OCI-LY1 (cell line): Measurements from ENCODE around the gene ZFP3.
"Not testable (repeated sequence)": the region's sequence is repeated elsewhere in the genome, so short reads cannot be mapped to it uniquely, and the experiment has no call there.

Source experiments
- H2AFZ ChIP-seq: fragments of 200-600 bp; sonication (generic), shearing (Covaris generic); 2 replicates; pipeline ENCODE4 v1.6.0; 2014; ENCODE audit warnings: antibody characterized with exemption, mild to moderate bottlenecking, low read length
- H3F3A ChIP-seq: fragments of 200-600 bp; sonication (generic), shearing (Covaris generic); 2 replicates; pipeline ENCODE4 v1.6.0; 2014; ENCODE audit warnings: mild to moderate bottlenecking, antibody characterized with exemption, low read length, moderate library complexity; ENCODE audit not compliant: insufficient read depth
- H3K27ac ChIP-seq: fragments of 200-600 bp; sonication (generic); 2 replicates; pipeline ENCODE4 v1.5.1; 2014; ENCODE audit warnings: low read length, mixed run types, mild to moderate bottlenecking, low read depth; ENCODE audit not compliant: poor library complexity, severe bottlenecking
- H3K27me3 ChIP-seq: fragments of 200-600 bp; sonication (generic); 2 replicates; pipeline ENCODE4 v1.6.0; 2014; ENCODE audit warnings: antibody characterized with exemption, mild to moderate bottlenecking, low read length, moderate library complexity; ENCODE audit not compliant: insufficient read depth
- H3K36me3 ChIP-seq: fragments of 200-600 bp; sonication (generic); 2 replicates; pipeline ENCODE4 v1.6.1; 2014; ENCODE audit warnings: mild to moderate bottlenecking, antibody characterized with exemption, low read length, moderate library complexity, mixed read lengths; ENCODE audit not compliant: insufficient read depth
- H3K4me1 ChIP-seq: fragments of 200-600 bp; sonication (generic); 2 replicates; pipeline ENCODE4 v1.5.1; 2014; ENCODE audit warnings: mild to moderate bottlenecking, low read length, moderate library complexity; ENCODE audit not compliant: insufficient read depth, severe bottlenecking
- H3K4me2 ChIP-seq: fragments of 200-600 bp; sonication (generic), shearing (Covaris generic); 2 replicates; pipeline ENCODE4 v1.6.1; 2014; ENCODE audit warnings: low read length
- H3K4me3 ChIP-seq: fragments of 200-600 bp; sonication (generic); 2 replicates; pipeline ENCODE4 v1.5.1; 2014; ENCODE audit warnings: low read length, low read depth, mild to moderate bottlenecking, mixed read lengths; ENCODE audit not compliant: poor library complexity, severe bottlenecking
- H3K79me2 ChIP-seq: fragments of 200-600 bp; shearing (Covaris generic); 2 replicates; pipeline ENCODE4 v1.6.1; 2016; ENCODE audit warnings: mixed run types, low read length, mixed read lengths; ENCODE audit not compliant: insufficient read depth
- H3K9ac ChIP-seq: fragments of 200-600 bp; sonication (generic), shearing (Covaris generic); 2 replicates; pipeline ENCODE4 v1.6.1; 2014; ENCODE audit warnings: mild to moderate bottlenecking, low read length, mixed read lengths
- H3K9me2 ChIP-seq: fragments of 200-600 bp; sonication (generic), shearing (Covaris generic); 2 replicates; pipeline ENCODE4 v1.6.1; 2014; ENCODE audit warnings: low read depth, mild to moderate bottlenecking, low read length, mixed read lengths
- H3K9me3 ChIP-seq: fragments of 200-600 bp; shearing (Covaris generic); 2 replicates; pipeline ENCODE4 v1.6.1; 2014; ENCODE audit warnings: low read length, mixed read lengths
- H4K20me1 ChIP-seq: fragments of 200-600 bp; sonication (generic), shearing (Covaris generic); 2 replicates; pipeline ENCODE4 v1.6.0; 2016; ENCODE audit warnings: mild to moderate bottlenecking, low read length; ENCODE audit not compliant: insufficient read depth
- EZH2 ChIP-seq: fragments of 200-600 bp; sonication (generic), shearing (Covaris generic); IDR thresholded peaks from 2 replicates; pipeline ENCODE4 v1.8.0; 2017; ENCODE audit warnings: borderline replicate concordance, mixed run types, mild to moderate bottlenecking, antibody characterized with exemption, low read length, moderate library complexity, mixed read lengths
- TF ChIP-seq, protein P1 (sequence below): fragments of 200-600 bp; sonication (generic), shearing (Covaris generic); IDR thresholded peaks from 2 replicates; pipeline ENCODE4 v1.5.1; 2017; ENCODE audit warnings: mild to moderate bottlenecking, antibody characterized with exemption, low read length, moderate library complexity, mixed read lengths

The ZFP3 gene

GRCh38 chr17:5121186-5121841, 43.0 kb downstream of the ZFP3 start:
- Histone ChIP-seq H3K9me2 (no peaks in the 10 kb centered on the region), H3K79me2 (no peaks in the 10 kb centered on the region), H3K4me3 (no peak overlapping the region), H3K27ac (no peak overlapping the region), H3F3A (no peaks in the 10 kb centered on the region), H3K9ac (no peak overlapping the region), H2AFZ (no peak overlapping the region), H4K20me1 (no peaks in the 10 kb centered on the region), H3K9me3 (no peaks in the 10 kb centered on the region), H3K27me3 (no peaks in the 10 kb centered on the region; the same call in 1 of the 2 replicates), H3K4me2 (no peak overlapping the region), H3K4me1 (no peaks in the 10 kb centered on the region), H3K36me3 (no peaks in the 10 kb centered on the region)
- TF ChIP-seq, protein P1, sequence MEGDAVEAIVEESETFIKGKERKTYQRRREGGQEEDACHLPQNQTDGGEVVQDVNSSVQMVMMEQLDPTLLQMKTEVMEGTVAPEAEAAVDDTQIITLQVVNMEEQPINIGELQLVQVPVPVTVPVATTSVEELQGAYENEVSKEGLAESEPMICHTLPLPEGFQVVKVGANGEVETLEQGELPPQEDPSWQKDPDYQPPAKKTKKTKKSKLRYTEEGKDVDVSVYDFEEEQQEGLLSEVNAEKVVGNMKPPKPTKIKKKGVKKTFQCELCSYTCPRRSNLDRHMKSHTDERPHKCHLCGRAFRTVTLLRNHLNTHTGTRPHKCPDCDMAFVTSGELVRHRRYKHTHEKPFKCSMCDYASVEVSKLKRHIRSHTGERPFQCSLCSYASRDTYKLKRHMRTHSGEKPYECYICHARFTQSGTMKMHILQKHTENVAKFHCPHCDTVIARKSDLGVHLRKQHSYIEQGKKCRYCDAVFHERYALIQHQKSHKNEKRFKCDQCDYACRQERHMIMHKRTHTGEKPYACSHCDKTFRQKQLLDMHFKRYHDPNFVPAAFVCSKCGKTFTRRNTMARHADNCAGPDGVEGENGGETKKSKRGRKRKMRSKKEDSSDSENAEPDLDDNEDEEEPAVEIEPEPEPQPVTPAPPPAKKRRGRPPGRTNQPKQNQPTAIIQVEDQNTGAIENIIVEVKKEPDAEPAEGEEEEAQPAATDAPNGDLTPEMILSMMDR: no peak

- not testable (repeated sequence) for H3K9me3 ChIP-seq, H3K27ac ChIP-seq, H4K20me1 ChIP-seq, H3F3A ChIP-seq, H3K9me2 ChIP-seq, H3K4me2 ChIP-seq, H3K9ac ChIP-seq, H3K79me2 ChIP-seq, H3K27me3 ChIP-seq, H2AFZ ChIP-seq, H3K36me3 ChIP-seq, H3K4me3 ChIP-seq, H3K4me1 ChIP-seq
These were observed 43.8 kb downstream of the ZFP3 start for GRCh38 chr17:5122056-5122455.

GRCh38 chr17:5122586-5123342, 44.5 kb downstream of the ZFP3 start:
- no peaks in the 10 kb centered on the region for H4K20me1 ChIP-seq
- TF ChIP-seq, protein P1: no peak
- TF ChIP-seq EZH2: no peak
- H3K9ac ChIP-seq: no peak overlapping the region
- H3F3A ChIP-seq: no peaks in the 10 kb centered on the region
- no peaks in the 10 kb centered on the region for H3K4me1 ChIP-seq
- no peaks in the 10 kb centered on the region for H3K79me2 ChIP-seq
- H3K9me3 ChIP-seq: no peaks in the 10 kb centered on the region
- H2AFZ ChIP-seq: no peak overlapping the region
- no peaks in the 10 kb centered on the region for H3K36me3 ChIP-seq
- no peak overlapping the region for H3K4me2 ChIP-seq
- no peaks in the 10 kb centered on the region; the same call in 1 of the 2 replicates for H3K27me3 ChIP-seq
- no peak overlapping the region for H3K4me3 ChIP-seq
- no peaks in the 10 kb centered on the region for H3K9me2 ChIP-seq
- no peak overlapping the region for H3K27ac ChIP-seq
